NT2/D1 (cell line): ENCODE measurements around the gene SORBS2.

Experiments
- DNase-seq: peaks from one replicate; pipeline ENCODE4 v3.0.0-alpha.2; 2011; ENCODE audit warnings: low read depth, low spot score
- H3K27me3 ChIP-seq: 2 replicates; pipeline ENCODE4 v1.6.0; 2011; ENCODE audit warnings: mild to moderate bottlenecking; ENCODE audit not compliant: insufficient read length, insufficient read depth
- H3K36me3 ChIP-seq: 2 replicates; pipeline ENCODE4 v1.6.1; 2011; ENCODE audit warnings: mild to moderate bottlenecking, low read length, mixed read lengths; ENCODE audit not compliant: insufficient read depth, insufficient read length
- H3K4me1 ChIP-seq: 2 replicates; pipeline ENCODE4 v1.5.1; 2011; ENCODE audit not compliant: insufficient read depth, insufficient read length
- H3K4me3 ChIP-seq: 2 replicates; pipeline ENCODE4 v1.5.1; 2011; ENCODE audit warnings: low read depth; ENCODE audit not compliant: insufficient read length
- H3K9ac ChIP-seq: 2 replicates; pipeline ENCODE4 v1.6.0; 2011; ENCODE audit warnings: low read depth; ENCODE audit not compliant: insufficient read length
- H3K9me3 ChIP-seq: 2 replicates; pipeline ENCODE4 v1.5.1; 2011; ENCODE audit warnings: mild to moderate bottlenecking, low read length; ENCODE audit not compliant: insufficient read depth
- SUZ12 ChIP-seq: IDR thresholded peaks from 2 replicates; pipeline ENCODE4 v1.6.1; 2011; ENCODE audit not compliant: insufficient read length, insufficient read depth; ENCODE audit errors: extremely low read depth
- YY1 ChIP-seq: IDR thresholded peaks from 2 replicates; pipeline ENCODE4 v1.6.1; 2011; ENCODE audit not compliant: insufficient read length, insufficient read depth
- ZNF274 ChIP-seq: IDR thresholded peaks from 2 replicates; pipeline ENCODE4 v1.6.1; 2011; ENCODE audit warnings: mild to moderate bottlenecking, low read depth, low read length

Gene SORBS2

DNA sequence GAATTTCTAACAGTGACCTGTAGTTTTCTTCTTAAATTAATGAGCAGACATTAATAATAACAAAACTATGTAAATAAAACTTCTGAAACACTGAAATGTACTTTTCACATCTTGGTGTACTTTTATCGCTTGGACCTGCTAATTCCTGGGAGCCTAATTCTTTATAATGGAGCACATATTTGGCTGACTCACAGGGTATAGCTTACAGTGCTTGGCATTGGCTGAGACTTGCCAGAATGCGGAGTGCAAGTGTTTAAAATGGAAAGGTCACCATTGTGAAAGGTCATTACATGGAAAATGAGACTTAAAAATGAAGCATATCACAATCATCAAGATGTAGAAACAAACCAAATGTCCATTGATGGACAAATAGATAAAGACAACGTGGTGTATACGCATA, 139.4 kb downstream of the SORBS2 start:
- TF ChIP-seq ZNF274 (no peak), SUZ12 (no peak), YY1 (no peak)
- Histone ChIP-seq H3K9me3 (no peaks in the 10 kb centered on the region), H3K4me1 (no peaks in the 10 kb centered on the region), H3K27me3 (no peaks in the 10 kb centered on the region), H3K9ac (no peak overlapping the region), H3K4me3 (no peak overlapping the region), H3K36me3 (no peaks in the 10 kb centered on the region)
- no peak for DNase-seq

DNA sequence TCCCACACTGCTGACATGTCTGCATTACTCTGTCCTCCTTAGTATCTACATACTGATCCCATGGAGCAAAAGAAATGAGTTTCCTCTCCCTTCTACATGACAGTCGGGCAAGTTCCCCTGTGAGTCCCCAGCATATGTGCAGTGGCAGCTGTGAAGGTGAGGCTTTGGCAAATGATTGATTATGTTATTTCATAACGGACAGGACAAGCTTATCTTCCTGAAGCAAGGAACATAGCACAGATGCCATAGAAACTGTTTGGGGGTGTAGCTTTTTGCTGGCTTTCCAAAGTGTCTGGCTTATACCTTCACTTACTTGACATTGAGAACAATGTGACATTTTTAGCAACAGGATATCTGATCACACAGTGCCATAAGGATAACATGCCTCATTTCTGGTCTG, 139.8 kb downstream of the SORBS2 start:
- Histone ChIP-seq H3K27me3 (no peaks in the 10 kb centered on the region), H3K9ac (no peak overlapping the region), H3K36me3 (no peaks in the 10 kb centered on the region), H3K4me3 (no peak overlapping the region), H3K9me3 (no peaks in the 10 kb centered on the region), H3K4me1 (no peaks in the 10 kb centered on the region)
- no peak for TF ChIP-seq YY1
- no peak for TF ChIP-seq SUZ12
- TF ChIP-seq ZNF274 = no peak
- DNase-seq = no peak

DNA sequence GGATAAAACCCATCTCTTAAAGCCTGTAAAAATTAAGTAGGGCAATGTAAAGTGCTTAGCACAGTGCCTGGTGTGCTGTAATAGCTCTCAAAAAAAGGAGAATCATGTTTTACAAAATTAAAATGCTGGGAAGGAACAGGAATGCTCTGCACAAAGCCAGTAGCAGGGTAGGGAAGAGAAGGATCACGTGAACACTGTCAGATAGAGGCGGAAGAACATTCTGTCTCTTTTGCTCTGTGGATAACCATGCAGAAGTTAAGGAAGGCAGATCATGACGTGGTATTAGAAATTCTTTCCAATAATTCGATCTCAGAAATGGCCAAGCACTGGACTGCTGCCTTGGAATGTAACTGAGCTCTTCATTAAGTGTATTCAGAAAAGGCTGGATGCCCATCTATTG, 140.5 kb downstream of the SORBS2 start:
- no peaks in the 10 kb centered on the region for H3K36me3 ChIP-seq
- TF ChIP-seq ZNF274 = no peak
- no peak for TF ChIP-seq YY1
- TF ChIP-seq SUZ12 = no peak
- H3K27me3 ChIP-seq = no peaks in the 10 kb centered on the region
- no peaks in the 10 kb centered on the region for H3K9me3 ChIP-seq
- H3K4me3 ChIP-seq = no peak overlapping the region
- H3K4me1 ChIP-seq = no peaks in the 10 kb centered on the region
- DNase-seq = no peak
- H3K9ac ChIP-seq = no peak overlapping the region

DNA sequence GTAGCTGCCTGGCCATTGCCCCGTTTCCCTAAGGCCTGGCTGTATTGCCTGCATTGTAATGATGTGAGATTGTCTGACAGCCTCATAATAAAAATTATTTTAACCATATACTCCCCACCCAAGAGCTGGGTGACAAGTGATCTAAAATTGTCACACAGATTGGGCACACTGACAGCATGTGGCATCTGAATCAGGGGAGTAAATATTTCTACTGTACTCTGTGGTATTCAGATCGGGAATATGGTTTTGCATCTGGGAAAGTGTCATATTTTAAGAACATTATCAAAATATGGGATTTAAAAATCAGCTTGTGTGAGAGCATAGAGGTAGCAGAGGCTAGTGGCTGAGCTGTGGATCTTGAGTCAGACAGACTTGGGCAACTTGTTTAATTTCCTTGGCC, 140.9 kb downstream of the SORBS2 start:
- H3K4me1 ChIP-seq = no peaks in the 10 kb centered on the region
- TF ChIP-seq ZNF274 (no peak), YY1 (no peak), SUZ12 (no peak)

DNA sequence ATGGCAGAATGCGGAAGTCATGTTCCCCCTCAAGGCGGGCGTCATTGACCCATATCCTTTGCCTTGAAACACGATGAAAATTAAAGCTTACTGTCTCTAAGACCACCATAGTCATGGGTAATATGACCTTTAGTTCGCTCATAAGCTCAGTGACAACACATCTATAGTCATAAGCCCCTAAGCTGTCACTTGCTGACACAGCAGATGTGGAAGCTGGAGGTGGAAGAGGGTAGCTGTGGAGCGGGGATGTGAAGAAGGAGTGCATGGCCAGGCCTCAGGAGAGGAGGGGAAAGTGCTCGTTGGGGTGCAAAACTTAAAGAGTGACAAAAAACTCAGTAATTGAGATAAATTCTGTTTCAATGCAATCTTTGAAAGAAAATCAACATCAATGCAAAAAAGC, 142.7 kb downstream of the SORBS2 start:
- H3K36me3 ChIP-seq = no peaks in the 10 kb centered on the region
- H3K4me3 ChIP-seq = no peak overlapping the region
- H3K9ac ChIP-seq = no peak overlapping the region
- DNase-seq = no peak
- no peaks in the 10 kb centered on the region for H3K4me1 ChIP-seq
- no peaks in the 10 kb centered on the region for H3K27me3 ChIP-seq
- no peaks in the 10 kb centered on the region for H3K9me3 ChIP-seq
- no peak for TF ChIP-seq ZNF274
- TF ChIP-seq SUZ12 = no peak
- TF ChIP-seq YY1 = no peak

More for the DNA sequence above, 140.9 kb downstream of the SORBS2 start:
- Histone ChIP-seq H3K36me3 (no peaks in the 10 kb centered on the region), H3K27me3 (no peaks in the 10 kb centered on the region), H3K4me3 (no peak overlapping the region), H3K9ac (no peak overlapping the region), H3K9me3 (no peaks in the 10 kb centered on the region)
- no peak for DNase-seq

DNA sequence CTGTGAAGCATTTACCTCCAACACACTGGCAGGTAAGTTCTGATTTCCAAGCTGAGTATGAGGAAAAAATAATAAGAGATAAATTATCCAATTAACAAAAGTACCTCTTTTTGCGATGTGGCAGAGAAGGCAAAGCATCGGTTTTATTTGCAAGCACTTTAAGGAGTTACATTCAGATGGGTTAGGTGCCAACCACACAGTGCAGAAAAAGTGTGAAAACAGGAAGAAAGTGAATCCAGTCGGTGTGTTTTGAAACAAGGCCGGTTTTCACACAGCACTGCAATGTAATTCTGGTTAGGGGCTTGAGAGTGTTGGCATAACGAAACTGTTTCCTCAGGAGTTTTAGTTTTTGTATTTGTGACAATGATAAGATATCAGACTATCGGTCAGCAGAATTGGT, 145.8 kb downstream of the SORBS2 start:
- Histone ChIP-seq H3K4me1 (no peaks in the 10 kb centered on the region), H3K9me3 (no peaks in the 10 kb centered on the region), H3K4me3 (no peak overlapping the region), H3K36me3 (peaks cover 9% of the 10 kb centered on the region), H3K9ac (no peak overlapping the region), H3K27me3 (no peaks in the 10 kb centered on the region)
- DNase-seq = no peak
- TF ChIP-seq YY1 = no peak
- TF ChIP-seq ZNF274 = no peak
- no peak for TF ChIP-seq SUZ12

DNA sequence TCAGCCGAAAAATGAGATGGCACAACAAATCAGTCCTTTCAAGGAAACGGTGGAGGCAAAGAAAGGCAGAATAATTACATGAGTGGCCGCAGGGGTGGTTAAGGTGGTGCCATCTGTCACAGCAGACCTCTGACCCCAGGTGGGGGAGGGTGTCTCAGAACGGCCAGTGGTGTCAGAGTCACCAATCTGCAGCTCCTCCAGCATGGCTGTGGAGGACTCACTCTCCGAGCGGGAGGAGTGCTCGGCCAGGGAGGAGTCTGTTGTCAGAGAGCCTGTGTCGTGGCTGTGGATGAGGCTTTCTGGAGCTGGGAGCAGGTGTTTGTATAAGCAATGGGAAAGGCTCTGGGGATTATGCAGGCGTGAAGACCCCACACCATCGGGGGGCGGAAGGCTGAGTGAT, 146.3 kb downstream of the SORBS2 start:
- Histone ChIP-seq H3K9ac (no peak overlapping the region), H3K9me3 (no peaks in the 10 kb centered on the region), H3K27me3 (no peaks in the 10 kb centered on the region), H3K4me3 (no peak overlapping the region), H3K4me1 (no peaks in the 10 kb centered on the region), H3K36me3 (peaks cover 9% of the 10 kb centered on the region)
- DNase-seq = no peak
- TF ChIP-seq ZNF274 (no peak), YY1 (no peak), SUZ12 (no peak)

DNA sequence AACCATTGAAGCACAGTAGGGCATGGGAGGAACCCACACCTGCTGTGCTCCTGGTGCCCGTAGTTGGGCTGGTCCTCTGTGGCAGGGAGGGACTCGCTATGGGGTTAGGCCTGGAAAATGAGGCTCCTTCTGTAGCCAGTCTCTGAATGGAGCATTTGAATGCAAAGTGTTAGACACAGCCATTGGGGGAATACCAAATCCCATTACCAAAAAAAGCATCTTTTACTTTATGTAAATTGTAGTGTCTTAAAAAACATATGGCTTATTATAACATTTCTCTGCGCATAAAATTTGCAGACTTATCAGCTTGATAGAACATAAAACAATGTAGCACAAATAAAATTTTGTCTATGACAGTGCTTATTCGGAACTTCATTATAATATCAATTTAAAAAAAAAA, 147.5 kb downstream of the SORBS2 start:
- Histone ChIP-seq H3K9me3 (no peaks in the 10 kb centered on the region), H3K9ac (no peak overlapping the region), H3K36me3 (peaks cover 9% of the 10 kb centered on the region), H3K27me3 (no peaks in the 10 kb centered on the region), H3K4me3 (no peak overlapping the region), H3K4me1 (no peaks in the 10 kb centered on the region)
- TF ChIP-seq YY1 (no peak), ZNF274 (no peak), SUZ12 (no peak)
- DNase-seq = no peak
